Prostate gland (tissue), 2 donors: ENCODE measurements around the gene PANK4. TPM values are rescaled to one million over a fixed set of nuclear protein-coding genes. Genes with fewer than 3 reads are reported as not detected.

Source experiments
- DNase-seq: peaks from one replicate; pipeline ENCODE4 v3.0.0-alpha.2; 2019; ENCODE audit warnings: low spot score
- H3K27ac ChIP-seq, 2 donors: fragments of 200-600 bp; sonication (generic); 2 replicates each; pipeline ENCODE4 v1.5.1; 2017 to 2019
- H3K27me3 ChIP-seq: fragments of 200-600 bp; sonication (generic); replicated peaks from 2 replicates; pipeline ENCODE4 v1.5.1; 2019; ENCODE audit not compliant: insufficient read depth
- H3K36me3 ChIP-seq, 2 donors: fragments of 200-600 bp; sonication (generic); 1 replicate in 1 of 2; 2 replicates in 1 of 2; pipeline versions ENCODE4 v1.5.1 to v1.8.1; 2017 to 2019
- H3K4me1 ChIP-seq: fragments of 200-600 bp; sonication (generic); replicated peaks from 2 replicates; pipeline ENCODE4 v1.5.1; 2019
- H3K4me3 ChIP-seq, 2 donors: fragments of 200-600 bp; sonication (generic); 2 replicates each; pipeline ENCODE4 v1.5.1; 2017 to 2019
- H3K9me3 ChIP-seq: fragments of 200-600 bp; sonication (generic); 2 replicates; pipeline ENCODE4 v1.5.1; 2017
- POLR2A ChIP-seq: fragments of 450-650 bp; IDR thresholded peaks from one replicate; pipeline ENCODE4 v1.6.1; 2016; ENCODE audit warnings: antibody characterized with exemption, mild to moderate bottlenecking
- POLR2AphosphoS5 ChIP-seq: sonication (generic); formaldehyde crosslinking; IDR thresholded peaks from one replicate; pipeline ENCODE4 v1.6.1; 2017; ENCODE audit warnings: antibody characterized with exemption
- WGBS: methylation state at CpG from one replicate; pipeline ENCODE4 v1.1.5; 2018; 5-methylcytosine and 5-hydroxymethylcytosine counted together
- intact Hi-C: fragments of 100-400 bp; cut with DNase I; formaldehyde crosslinking; loops from one replicate; pipeline ENCODE4 v1.14.2; 2022
- total RNA-seq, 2 donors: library from RNA; depleted of rRNA; stranded (reverse); fragments of >200 nt; gene quantifications; one replicate each; pipeline ENCODE4 v1.1.0, GENCODE V29; 2016
- TF ChIP-seq, protein P1 (sequence below), 4 experiments: fragments of 200-600 bp in 2 of 4; fragments of 450-650 bp in 2 of 4; sonication (generic) in 2 of 4; IDR thresholded peaks; 1 replicate in 3 of 4; 2 replicates in 1 of 4; pipeline ENCODE4 v1.5.1; 2016 to 2019; ENCODE audit warnings: antibody characterized with exemption in 4 of 4, mild to moderate bottlenecking in 2 of 4, moderate library complexity in 2 of 4

PANK4 gene
- total RNA-seq, 2 donors from 2014 or later, result 27.0 to 69.5 TPM

- peak; percentile 54 for DNase-seq
- H3K27ac ChIP-seq, result no peak overlapping the region
- H3K9me3 ChIP-seq, result no peaks in the 10 kb centered on the region
- intact Hi-C loops, result loop anchor here (10.0 kb wide), 1 partner anchor 333 kb away; the partner anchor contains the start of gene FAAP20
- no peak overlapping the region for H3K4me3 ChIP-seq
- 43% methylated on average over 12 of the region's 12 CpGs for WGBS
- H3K27me3 ChIP-seq, result no peaks in the 10 kb centered on the region
- no peaks in the 10 kb centered on the region for H3K36me3 ChIP-seq
- no peak for TF ChIP-seq POLR2AphosphoS5
- peaks cover 19% of the 10 kb centered on the region for H3K4me1 ChIP-seq
These were observed 1.6 kb upstream of the PANK4 start for GRCh38 chr1:2528016-2528415.

GRCh38 chr1:2527556-2527860 lies 1.1 kb upstream of the PANK4 start:
- no peak for DNase-seq
- 92% methylated on average over 4 of the region's 4 CpGs for WGBS
- no peaks in the 10 kb centered on the region for H3K9me3 ChIP-seq
- no peak overlapping the region for H3K27ac ChIP-seq
- intact Hi-C loops, result loop anchor here (10.0 kb wide), 1 partner anchor 333 kb away; the partner anchor contains the start of gene FAAP20
- peaks cover 19% of the 10 kb centered on the region for H3K4me1 ChIP-seq
- TF ChIP-seq POLR2AphosphoS5 (no peak), POLR2A (no peak)
- TF ChIP-seq, protein P1, sequence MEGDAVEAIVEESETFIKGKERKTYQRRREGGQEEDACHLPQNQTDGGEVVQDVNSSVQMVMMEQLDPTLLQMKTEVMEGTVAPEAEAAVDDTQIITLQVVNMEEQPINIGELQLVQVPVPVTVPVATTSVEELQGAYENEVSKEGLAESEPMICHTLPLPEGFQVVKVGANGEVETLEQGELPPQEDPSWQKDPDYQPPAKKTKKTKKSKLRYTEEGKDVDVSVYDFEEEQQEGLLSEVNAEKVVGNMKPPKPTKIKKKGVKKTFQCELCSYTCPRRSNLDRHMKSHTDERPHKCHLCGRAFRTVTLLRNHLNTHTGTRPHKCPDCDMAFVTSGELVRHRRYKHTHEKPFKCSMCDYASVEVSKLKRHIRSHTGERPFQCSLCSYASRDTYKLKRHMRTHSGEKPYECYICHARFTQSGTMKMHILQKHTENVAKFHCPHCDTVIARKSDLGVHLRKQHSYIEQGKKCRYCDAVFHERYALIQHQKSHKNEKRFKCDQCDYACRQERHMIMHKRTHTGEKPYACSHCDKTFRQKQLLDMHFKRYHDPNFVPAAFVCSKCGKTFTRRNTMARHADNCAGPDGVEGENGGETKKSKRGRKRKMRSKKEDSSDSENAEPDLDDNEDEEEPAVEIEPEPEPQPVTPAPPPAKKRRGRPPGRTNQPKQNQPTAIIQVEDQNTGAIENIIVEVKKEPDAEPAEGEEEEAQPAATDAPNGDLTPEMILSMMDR (IDR thresholded peaks at IDR 0.05), result no peak
- no peak overlapping the region for H3K4me3 ChIP-seq
- no peaks in the 10 kb centered on the region for H3K36me3 ChIP-seq
- H3K27me3 ChIP-seq, result no peaks in the 10 kb centered on the region

GRCh38 chr1:2526824-2527555 lies 594 bp upstream of the PANK4 start:
- no peaks in the 10 kb centered on the region for H3K9me3 ChIP-seq
- H3K4me3 ChIP-seq, result peak overlapping the region; percentile 78 to 83
- peaks cover 19% of the 10 kb centered on the region for H3K4me1 ChIP-seq
- WGBS, result 48% methylated on average over 20 of the region's 20 CpGs
- intact Hi-C loops, result loop anchor here (10.0 kb wide), 1 partner anchor 332 kb away; the partner anchor contains the start of gene FAAP20
- H3K27me3 ChIP-seq, result no peaks in the 10 kb centered on the region
- peak overlapping the region; percentile 76 to 84 for H3K27ac ChIP-seq
- no peaks in the 10 kb centered on the region for H3K36me3 ChIP-seq
- TF ChIP-seq, protein P1 (IDR thresholded peaks at IDR 0.05), result no peak
- no peak for TF ChIP-seq POLR2AphosphoS5
- no peak for TF ChIP-seq POLR2A
- DNase-seq, result no peak

DNA sequence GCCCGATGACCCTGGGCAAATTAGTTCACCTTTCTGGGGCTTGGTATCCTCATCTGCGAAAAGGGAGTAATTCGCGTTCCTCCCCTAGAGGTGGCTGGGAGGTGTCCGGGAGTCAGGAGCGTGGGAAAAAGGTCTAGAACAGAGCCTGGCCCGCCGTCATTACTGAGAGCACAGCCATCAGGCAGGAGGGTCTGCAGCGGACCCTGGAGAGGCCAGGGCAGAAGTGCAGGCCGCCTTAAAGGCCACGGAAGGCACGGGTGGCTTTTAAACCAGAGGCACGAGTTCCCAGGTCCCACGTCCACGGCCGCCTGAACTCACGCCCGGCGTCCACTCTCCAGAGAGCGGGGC lies 850 bp downstream of the PANK4 start:
- TF ChIP-seq POLR2A, result no peak
- no peak for TF ChIP-seq POLR2AphosphoS5
- TF ChIP-seq, protein P1 (IDR thresholded peaks at IDR 0.05), result no peak
- Histone ChIP-seq H3K36me3 (peaks cover 0 to 11% of the 10 kb centered on the region in 2 donors), H3K4me3 (peak overlapping the region; percentile 78 to 83), H3K27me3 (no peaks in the 10 kb centered on the region), H3K9me3 (no peaks in the 10 kb centered on the region), H3K4me1 (peaks cover 11% of the 10 kb centered on the region), H3K27ac (peak overlapping the region; percentile 76 to 84)
- intact Hi-C loops, result loop anchor here (10.0 kb wide), 1 partner anchor 331 kb away; the partner anchor contains the start of gene FAAP20
- 5% methylated on average over 18 of the region's 20 CpGs for WGBS
- no peak for DNase-seq

- Histone ChIP-seq H3K4me1 (peaks cover 11% of the 10 kb centered on the region), H3K4me3 (no peak overlapping the region), H3K36me3 (peaks cover 12 to 25% of the 10 kb centered on the region in 2 donors), H3K27ac (no peak overlapping the region), H3K9me3 (no peaks in the 10 kb centered on the region), H3K27me3 (no peaks in the 10 kb centered on the region)
- WGBS, result 65% methylated on average over 10 of the region's 10 CpGs
- no peak for DNase-seq
- intact Hi-C loops, result loop anchor here (10.0 kb wide), 1 partner anchor 329 kb away; the partner anchor contains the start of gene FAAP20
- TF ChIP-seq POLR2AphosphoS5 (no peak), POLR2A (no peak)
- TF ChIP-seq, protein P1 (IDR thresholded peaks at IDR 0.05), result no peak
These were observed 2.3 kb downstream of the PANK4 start for GRCh38 chr1:2523891-2524609.
